Lower leg skin (tissue), 3 donors: ENCODE data around the gene ERF.

Source experiments
- CTCF ChIP-seq, 3 donors: fragments of 450-650 bp; IDR thresholded peaks; one replicate each; pipeline ENCODE4 v1.5.1; 2016; ENCODE audit warnings: antibody characterized with exemption in 3 of 3, mild to moderate bottlenecking in 3 of 3, moderate library complexity in 2 of 3
- POLR2A ChIP-seq, 2 donors: fragments of 450-650 bp; IDR thresholded peaks; one replicate each; pipeline ENCODE4 v1.6.1; 2016 to 2017; ENCODE audit warnings: antibody characterized with exemption in 2 of 2, mild to moderate bottlenecking in 1 of 2, moderate library complexity in 1 of 2

- TF ChIP-seq CTCF (IDR thresholded peaks at IDR 0.05) (no peak), POLR2A (IDR thresholded peaks at IDR 0.05) (no peak)
These were observed 32.8 kb upstream of the ERF start for GRCh38 chr19:42287827-42288107.
